ENCODE data around the gene ROR2.

ROR2 gene

DNA sequence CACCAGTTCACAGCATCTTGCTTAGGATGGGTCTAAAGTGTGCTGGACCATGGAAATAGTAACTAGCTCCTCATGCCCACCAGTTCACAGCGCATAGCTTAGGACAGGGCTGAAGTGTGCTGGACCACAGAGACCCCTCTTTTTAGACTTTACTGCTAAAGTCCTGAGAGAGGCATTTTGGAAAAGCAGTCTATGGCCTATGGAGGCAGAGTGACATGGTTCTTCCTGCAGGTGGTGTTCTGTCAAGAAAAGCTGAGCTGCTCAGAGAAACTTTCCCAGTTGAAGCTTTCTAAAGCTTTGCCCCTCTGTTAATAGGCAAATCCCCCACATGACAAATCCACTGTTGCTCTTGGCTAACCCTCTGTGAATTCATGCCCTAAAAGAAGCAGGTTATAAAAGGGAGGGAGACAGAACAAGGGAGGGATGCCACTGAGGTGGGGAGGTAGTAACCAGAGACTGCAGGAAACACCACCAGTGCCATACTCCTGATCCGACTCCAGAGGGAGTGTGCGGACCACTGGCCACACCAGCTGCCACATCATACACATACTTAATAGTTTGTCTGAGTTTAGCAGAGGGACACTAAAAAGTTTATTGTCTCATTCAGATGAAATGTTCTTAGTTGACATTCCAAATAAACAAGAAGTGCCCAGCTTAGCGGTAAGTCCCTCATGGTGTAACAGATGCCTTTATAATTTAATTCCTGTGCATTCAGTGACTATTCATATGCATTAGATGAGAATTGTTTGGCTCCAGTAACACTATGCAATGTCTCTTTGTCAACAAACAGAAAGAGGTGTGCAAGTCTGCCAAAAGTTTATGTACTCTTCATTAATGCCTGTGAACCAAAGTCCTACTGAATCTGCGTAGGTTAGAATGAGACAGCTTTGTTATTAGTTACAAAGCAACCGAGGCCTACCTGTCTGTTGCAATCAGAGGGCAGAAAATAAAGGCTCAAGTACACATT is 290.2 kb downstream of the ROR2 start:
- TF ChIP-seq CTCF (IDR thresholded peaks at IDR 0.05), result no peak
- no peak overlapping the region for H3K27ac ChIP-seq
- no peak overlapping the region for H3K4me3 ChIP-seq
- DNase-seq (ENCODE audit: low spot score), result no peak

DNA sequence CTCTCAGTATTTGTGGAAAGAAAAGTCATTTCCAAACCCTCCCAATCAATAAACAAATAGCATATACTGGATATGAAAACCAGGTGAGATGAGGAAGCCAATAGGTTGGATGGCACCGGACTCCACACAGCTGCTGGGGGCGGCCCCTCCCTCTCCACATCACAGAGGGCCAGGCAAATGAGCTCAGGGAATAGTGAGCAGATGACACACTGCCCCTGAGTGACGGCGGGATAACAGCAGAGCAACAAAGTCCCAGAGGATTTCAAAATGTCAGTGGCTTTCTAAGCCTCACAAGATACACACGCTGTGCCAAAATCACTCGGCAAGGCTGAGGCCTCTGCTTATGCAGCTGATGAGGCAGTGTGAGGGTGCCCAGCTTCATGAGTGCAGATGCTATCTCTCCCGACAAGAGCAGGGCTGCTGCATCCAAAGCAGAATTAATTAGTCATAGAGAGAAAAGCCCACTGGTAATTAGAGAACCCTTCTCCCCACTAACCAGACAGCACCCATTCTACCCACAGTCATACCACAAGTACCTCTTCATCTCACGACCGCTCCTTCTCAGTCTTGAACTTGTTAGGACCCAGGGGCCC is 291.4 kb downstream of the ROR2 start:
- no peak for TF ChIP-seq CTCF (IDR thresholded peaks at IDR 0.05)
- Histone ChIP-seq H3K4me3 (no peak overlapping the region), H3K27ac (no peak overlapping the region)
- DNase-seq (ENCODE audit: low spot score), result no peak

GRCh38 chr9:91657501-91657900 is 292.5 kb downstream of the ROR2 start:
- TF ChIP-seq CTCF (IDR thresholded peaks at IDR 0.05), result no peak
- no peak overlapping the region for H3K27ac ChIP-seq
- no peak overlapping the region for H3K4me3 ChIP-seq
- no peak for DNase-seq (ENCODE audit: low spot score)

DNA sequence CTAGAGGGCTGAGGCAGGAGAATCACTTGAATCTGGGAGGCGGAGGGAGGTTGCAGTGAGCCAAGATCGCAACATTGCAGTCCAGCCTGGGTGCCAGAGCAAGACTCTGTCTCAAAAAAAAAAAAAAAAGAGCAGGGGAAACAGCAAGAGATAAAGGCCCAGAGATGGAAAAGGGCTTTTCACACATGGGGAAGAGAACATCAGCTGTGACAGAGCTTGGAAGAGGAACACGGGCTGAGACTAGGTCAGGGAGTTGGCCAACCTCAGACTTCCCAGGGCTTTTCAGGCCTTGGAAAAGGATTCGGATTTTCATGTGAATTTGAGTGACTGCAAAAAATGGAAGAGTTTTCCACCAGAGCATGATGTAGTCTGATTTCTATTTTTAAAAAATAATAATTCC is 294.4 kb downstream of the ROR2 start:
- no peak for DNase-seq (ENCODE audit: low spot score)
- TF ChIP-seq CTCF (IDR thresholded peaks at IDR 0.05), result no peak
- H3K4me3 ChIP-seq, result no peak overlapping the region
- H3K27ac ChIP-seq, result no peak overlapping the region

DNA sequence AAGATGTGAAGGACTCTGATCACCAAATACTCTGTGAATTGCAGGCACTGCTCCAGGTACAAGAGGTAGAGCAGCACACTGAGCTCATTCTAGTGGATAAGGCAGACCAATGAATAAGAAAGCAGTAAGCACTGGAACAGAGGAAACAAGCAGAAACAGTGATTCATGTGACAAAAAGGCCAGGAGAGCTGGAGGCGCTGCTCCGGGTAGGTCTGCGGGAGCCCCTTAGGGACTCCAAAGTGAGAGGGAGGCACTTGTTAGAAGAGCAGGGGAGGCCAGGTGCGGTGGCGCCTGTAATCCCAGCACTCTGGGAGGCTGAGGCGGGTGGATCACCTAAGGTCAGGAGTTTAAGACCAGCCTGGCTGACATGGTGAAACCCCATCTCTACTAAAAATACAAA is 294.8 kb downstream of the ROR2 start:
- no peak overlapping the region for H3K4me3 ChIP-seq
- TF ChIP-seq CTCF (IDR thresholded peaks at IDR 0.05), result no peak
- no peak overlapping the region for H3K27ac ChIP-seq
- DNase-seq (ENCODE audit: low spot score), result no peak

- no peak overlapping the region for H3K27ac ChIP-seq
- no peak for TF ChIP-seq CTCF (IDR thresholded peaks at IDR 0.05)
- no peak overlapping the region for H3K4me3 ChIP-seq
- no peak for DNase-seq (ENCODE audit: low spot score)
Measured at GRCh38 chr9:91654527-91654926, 295.5 kb downstream of the ROR2 start.

DNA sequence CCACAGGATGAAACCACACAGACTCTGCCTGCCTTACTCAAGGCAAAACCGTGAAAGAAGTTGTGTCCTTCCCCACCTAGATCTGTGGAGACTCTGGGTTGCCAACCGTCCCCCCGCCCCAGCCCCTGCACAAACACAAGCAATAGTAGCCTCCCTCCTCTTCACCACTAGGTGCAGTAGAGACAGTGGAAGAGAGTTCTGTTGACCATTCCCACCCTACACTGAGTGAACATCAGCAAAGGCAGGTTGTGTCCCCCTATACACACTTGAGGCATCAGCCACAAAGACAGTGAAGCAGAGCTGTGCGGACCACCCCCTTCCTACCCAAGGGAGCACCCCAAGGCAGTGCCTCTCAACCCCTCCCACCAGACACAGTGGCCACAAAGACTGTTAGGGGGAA is 302.7 kb downstream of the ROR2 start:
- TF ChIP-seq CTCF (IDR thresholded peaks at IDR 0.05), result no peak
- no peak for DNase-seq (ENCODE audit: low spot score)
- Histone ChIP-seq H3K27ac (no peak overlapping the region), H3K4me3 (no peak overlapping the region)

Data from coronary artery (tissue), 2 donors.